Vagina (tissue), 2 donors: Measurements from ENCODE around the gene FUBP3. TPM values are rescaled to one million over a fixed set of nuclear protein-coding genes. Genes with fewer than 3 reads are reported as not detected.

Source experiments
- DNase-seq, 2 donors: peaks; one replicate each; pipeline ENCODE4 v3.0.0-alpha.2; 2017; ENCODE audit errors: extremely low spot score in 2 of 2
- H3K27ac ChIP-seq: fragments of 200-600 bp; sonication (generic); one replicate; pipeline ENCODE4 v1.5.1; 2019
- H3K27me3 ChIP-seq: fragments of 200-600 bp; sonication (generic); one replicate; pipeline ENCODE4 v1.5.1; 2019
- H3K36me3 ChIP-seq, 2 donors: fragments of 200-600 bp; sonication (generic); one replicate each; pipeline ENCODE4 v1.5.1; 2017 to 2019
- H3K4me1 ChIP-seq: fragments of 200-600 bp; sonication (generic); one replicate; pipeline ENCODE4 v1.5.1; 2019
- H3K4me3 ChIP-seq, 2 donors: fragments of 200-600 bp; sonication (generic); 1 replicate in 1 of 2; 2 replicates in 1 of 2; pipeline ENCODE4 v1.5.1; 2016 to 2019
- H3K9me3 ChIP-seq: fragments of 200-600 bp; sonication (generic); one replicate; pipeline ENCODE4 v1.5.1; 2019
- POLR2A ChIP-seq, 2 donors: fragments of 450-650 bp; IDR thresholded peaks; one replicate each; pipeline ENCODE4 v1.6.1; 2017; ENCODE audit warnings: antibody characterized with exemption in 2 of 2, mild to moderate bottlenecking in 2 of 2, moderate library complexity in 2 of 2
- POLR2AphosphoS5 ChIP-seq, 2 donors: sonication (generic); formaldehyde crosslinking; IDR thresholded peaks; one replicate each; pipeline ENCODE4 v1.9.0; 2017; ENCODE audit warnings: antibody characterized with exemption in 2 of 2, mild to moderate bottlenecking in 2 of 2, low read depth in 1 of 2; ENCODE audit not compliant: insufficient read depth in 1 of 2
- intact Hi-C: fragments of 100-400 bp; cut with DNase I; formaldehyde crosslinking; loops from one replicate; pipeline ENCODE4 v1.15.1; 2023
- total RNA-seq: library from RNA; depleted of rRNA; stranded (reverse); fragments of >200 nt; gene quantifications from one replicate; pipeline ENCODE4 v1.2.3, GENCODE V29; 2016
- TF ChIP-seq, protein P1 (sequence below), 3 experiments: fragments of 450-650 bp in 2 of 3; fragments of 200-600 bp in 1 of 3; sonication (generic) in 1 of 3; IDR thresholded peaks; one replicate each; pipeline ENCODE4 v1.5.1; 2017 to 2019; ENCODE audit warnings: antibody characterized with exemption in 3 of 3, mild to moderate bottlenecking in 2 of 3, moderate library complexity in 2 of 3

FUBP3 gene
- 33.6 TPM for total RNA-seq

DNA sequence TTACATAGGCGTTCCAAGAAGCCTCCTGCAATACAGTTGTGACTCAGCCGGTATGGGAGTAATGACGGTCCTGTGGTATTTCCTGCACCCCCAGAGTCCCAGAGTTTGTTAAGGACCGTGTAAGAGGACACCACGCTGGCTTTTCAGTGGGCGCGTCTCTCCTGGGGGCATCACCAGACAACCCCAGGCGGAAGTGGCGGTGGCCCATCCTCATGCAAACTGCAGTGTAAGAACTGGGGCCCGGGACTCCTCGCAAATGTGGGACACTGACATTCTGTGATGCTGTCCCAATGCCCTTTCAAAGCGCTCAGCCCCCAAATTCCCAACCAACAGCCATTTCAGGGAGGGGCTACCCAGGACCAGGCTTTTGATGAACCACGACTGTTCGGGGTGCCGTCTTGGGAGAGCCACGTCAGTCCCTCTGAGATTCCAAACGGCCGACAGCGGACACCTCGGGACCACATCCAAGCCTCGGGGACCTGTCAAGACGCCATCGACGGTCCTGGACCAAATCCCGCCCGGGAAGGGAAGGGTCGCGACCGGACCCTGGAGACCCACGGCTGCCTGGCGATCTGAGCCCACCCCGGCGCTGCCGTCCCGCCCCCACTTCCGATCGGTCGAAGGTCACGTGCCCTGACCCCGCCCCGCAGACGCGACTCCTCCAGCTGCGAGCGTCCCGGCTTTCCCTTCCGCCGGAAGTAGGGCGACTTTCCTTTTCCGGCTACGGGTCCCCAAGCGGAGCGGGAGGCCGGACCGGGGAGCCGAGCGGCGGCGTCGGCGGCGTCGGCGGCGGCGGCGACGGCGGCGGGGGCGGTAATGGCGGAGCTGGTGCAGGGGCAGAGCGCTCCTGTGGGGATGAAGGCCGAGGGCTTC lies at the start of gene FUBP3:
FUBP3 (plus strand) TSS at position 713 of the 873 bp plus-strand sequence; CDS start at position 817, 104 bp downstream.
- intact Hi-C loops, result no loop called here
- DNase-seq, result peak in 1 of 2 donors; percentile 91
- Histone ChIP-seq H3K4me1 (peaks cover 42% of the 10 kb centered on the region), H3K36me3 (no peaks in the 10 kb centered on the region), H3K4me3 (peak within 1 kb of the TSS; percentile 82 to 92), H3K9me3 (no peaks in the 10 kb centered on the region), H3K27ac (peak within 1 kb of the TSS; percentile 90), H3K27me3 (no peaks in the 10 kb centered on the region)
- peak; percentile 89 to 96 for TF ChIP-seq POLR2AphosphoS5 (IDR thresholded peaks at IDR 0.05; ENCODE audit: insufficient read depth in 1 of 2, low read depth in 1 of 2)
- TF ChIP-seq, protein P1, sequence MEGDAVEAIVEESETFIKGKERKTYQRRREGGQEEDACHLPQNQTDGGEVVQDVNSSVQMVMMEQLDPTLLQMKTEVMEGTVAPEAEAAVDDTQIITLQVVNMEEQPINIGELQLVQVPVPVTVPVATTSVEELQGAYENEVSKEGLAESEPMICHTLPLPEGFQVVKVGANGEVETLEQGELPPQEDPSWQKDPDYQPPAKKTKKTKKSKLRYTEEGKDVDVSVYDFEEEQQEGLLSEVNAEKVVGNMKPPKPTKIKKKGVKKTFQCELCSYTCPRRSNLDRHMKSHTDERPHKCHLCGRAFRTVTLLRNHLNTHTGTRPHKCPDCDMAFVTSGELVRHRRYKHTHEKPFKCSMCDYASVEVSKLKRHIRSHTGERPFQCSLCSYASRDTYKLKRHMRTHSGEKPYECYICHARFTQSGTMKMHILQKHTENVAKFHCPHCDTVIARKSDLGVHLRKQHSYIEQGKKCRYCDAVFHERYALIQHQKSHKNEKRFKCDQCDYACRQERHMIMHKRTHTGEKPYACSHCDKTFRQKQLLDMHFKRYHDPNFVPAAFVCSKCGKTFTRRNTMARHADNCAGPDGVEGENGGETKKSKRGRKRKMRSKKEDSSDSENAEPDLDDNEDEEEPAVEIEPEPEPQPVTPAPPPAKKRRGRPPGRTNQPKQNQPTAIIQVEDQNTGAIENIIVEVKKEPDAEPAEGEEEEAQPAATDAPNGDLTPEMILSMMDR (IDR thresholded peaks at IDR 0.05), result no peak
- peak in 1 of 2 donors; percentile 50 for TF ChIP-seq POLR2A (IDR thresholded peaks at IDR 0.05)

DNA sequence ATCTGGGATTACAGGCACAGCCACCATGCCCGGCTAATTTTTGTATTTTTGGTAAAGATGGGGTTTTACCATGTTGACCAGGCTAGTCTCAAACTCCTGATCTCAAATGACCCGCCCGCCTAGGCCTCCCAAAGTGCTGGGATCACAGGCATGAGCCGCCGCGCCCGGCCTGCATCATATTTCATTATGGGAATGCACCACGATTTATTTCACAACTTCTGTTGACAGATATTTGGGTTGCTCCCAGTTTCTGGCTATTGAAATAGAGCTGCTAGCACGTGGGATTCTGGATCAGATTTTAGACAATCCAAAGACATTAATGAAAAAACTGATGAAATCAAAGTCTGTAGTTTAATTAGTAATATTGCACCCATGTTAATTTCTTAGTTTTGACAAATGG lies 48.4 kb upstream of the FUBP3 start:
- DNase-seq, result no peak
- H3K4me3 ChIP-seq, result no peak overlapping the region
- H3K9me3 ChIP-seq, result no peaks in the 10 kb centered on the region
- no peaks in the 10 kb centered on the region for H3K36me3 ChIP-seq
- intact Hi-C loops, result no loop called here
- TF ChIP-seq POLR2AphosphoS5 (IDR thresholded peaks at IDR 0.05; ENCODE audit: insufficient read depth in 1 of 2, low read depth in 1 of 2), result peak in 1 of 2 donors; percentile 76
- no peak for TF ChIP-seq POLR2A (IDR thresholded peaks at IDR 0.05)
- TF ChIP-seq, protein P1 (IDR thresholded peaks at IDR 0.05), result no peak
- H3K27me3 ChIP-seq, result no peaks in the 10 kb centered on the region
- H3K27ac ChIP-seq, result no peak overlapping the region
- H3K4me1 ChIP-seq, result peaks cover 6% of the 10 kb centered on the region

GRCh38 chr9:130531670-130532069 lies 47.7 kb upstream of the FUBP3 start:
- intact Hi-C loops, result no loop called here
- no peak overlapping the region for H3K27ac ChIP-seq
- H3K9me3 ChIP-seq, result no peaks in the 10 kb centered on the region
- no peak for DNase-seq
- H3K36me3 ChIP-seq, result no peaks in the 10 kb centered on the region
- TF ChIP-seq POLR2AphosphoS5 (IDR thresholded peaks at IDR 0.05; ENCODE audit: insufficient read depth in 1 of 2, low read depth in 1 of 2) (no peak), POLR2A (IDR thresholded peaks at IDR 0.05) (no peak)
- TF ChIP-seq, protein P1 (IDR thresholded peaks at IDR 0.05), result no peak
- H3K4me3 ChIP-seq, result no peak overlapping the region
- no peaks in the 10 kb centered on the region for H3K27me3 ChIP-seq
- peaks cover 14% of the 10 kb centered on the region for H3K4me1 ChIP-seq

GRCh38 chr9:130532426-130533080 lies 46.8 kb upstream of the FUBP3 start:
- H3K36me3 ChIP-seq, result no peaks in the 10 kb centered on the region
- intact Hi-C loops, result no loop called here
- H3K27me3 ChIP-seq, result no peaks in the 10 kb centered on the region
- DNase-seq, result no peak
- TF ChIP-seq, protein P1 (IDR thresholded peaks at IDR 0.05), result no peak
- TF ChIP-seq POLR2A (IDR thresholded peaks at IDR 0.05), result no peak
- no peak for TF ChIP-seq POLR2AphosphoS5 (IDR thresholded peaks at IDR 0.05; ENCODE audit: insufficient read depth in 1 of 2, low read depth in 1 of 2)
- peaks cover 22% of the 10 kb centered on the region for H3K4me1 ChIP-seq
- H3K27ac ChIP-seq, result no peak overlapping the region
- no peak overlapping the region for H3K4me3 ChIP-seq
- no peaks in the 10 kb centered on the region for H3K9me3 ChIP-seq
